Kidney glomerular epithelial cell (primary cell): ENCODE results near the gene TEPSIN.
A peak's percentile ranks its signal among the peaks of the same experiment; 100 is the strongest.

Experiments
- DNase-seq: peaks from one replicate; lab custom pipeline; 2025; lab: John Stamatoyannopoulos, UW

Gene TEPSIN

GRCh38 chr17:81249223-81250040 lies 10.6 kb upstream of the TEPSIN start:
- DNase-seq, result no peak

- DNase-seq, result no peak
Measured at GRCh38 chr17:81248649-81249048, 9.8 kb upstream of the TEPSIN start.

- DNase-seq, result no peak
Measured at GRCh38 chr17:81247339-81247990, 8.6 kb upstream of the TEPSIN start.

- DNase-seq, result no peak
Measured at GRCh38 chr17:81246679-81247338, 8.0 kb upstream of the TEPSIN start.

GRCh38 chr17:81246343-81246670 lies 7.5 kb upstream of the TEPSIN start:
- DNase-seq, result no peak

- no peak for DNase-seq
Measured at GRCh38 chr17:81245665-81246342, 6.9 kb upstream of the TEPSIN start.

GRCh38 chr17:81245024-81245664 lies 6.3 kb upstream of the TEPSIN start:
- DNase-seq, result peak; percentile 89

- DNase-seq, result no peak
Measured at GRCh38 chr17:81244358-81245023, 5.6 kb upstream of the TEPSIN start.

- DNase-seq, result no peak
Measured at GRCh38 chr17:81243333-81243664, 4.4 kb upstream of the TEPSIN start.

GRCh38 chr17:81242421-81243332 lies 3.8 kb upstream of the TEPSIN start:
- DNase-seq, result no peak

- no peak for DNase-seq
Measured at GRCh38 chr17:81241648-81242420, 3.0 kb upstream of the TEPSIN start.

- DNase-seq, result no peak
Measured at GRCh38 chr17:81241203-81241602, 2.3 kb upstream of the TEPSIN start.

GRCh38 chr17:81240761-81241160 lies 1.9 kb upstream of the TEPSIN start:
- DNase-seq, result no peak

- no peak for DNase-seq
Measured at GRCh38 chr17:81239714-81240555, 1.1 kb upstream of the TEPSIN start.

- no peak for DNase-seq
Measured at GRCh38 chr17:81238490-81238814, 403 bp downstream of the TEPSIN start.

GRCh38 chr17:81237591-81238489 lies 1.0 kb downstream of the TEPSIN start:
- DNase-seq, result no peak

GRCh38 chr17:81236784-81237183 lies 2.1 kb downstream of the TEPSIN start:
- no peak for DNase-seq
